T1000 (cell line): ENCODE measurements around the gene ZNF621.
"Not testable (repeated sequence)": the region's sequence is repeated elsewhere in the genome, so short reads cannot be mapped to it uniquely, and the experiment has no call there.

Experiments used
- DNase-seq: peaks from one replicate; lab custom pipeline; 2025; ENCODE audit warnings: mixed read lengths; lab: John Stamatoyannopoulos, UW

Gene ZNF621

DNA sequence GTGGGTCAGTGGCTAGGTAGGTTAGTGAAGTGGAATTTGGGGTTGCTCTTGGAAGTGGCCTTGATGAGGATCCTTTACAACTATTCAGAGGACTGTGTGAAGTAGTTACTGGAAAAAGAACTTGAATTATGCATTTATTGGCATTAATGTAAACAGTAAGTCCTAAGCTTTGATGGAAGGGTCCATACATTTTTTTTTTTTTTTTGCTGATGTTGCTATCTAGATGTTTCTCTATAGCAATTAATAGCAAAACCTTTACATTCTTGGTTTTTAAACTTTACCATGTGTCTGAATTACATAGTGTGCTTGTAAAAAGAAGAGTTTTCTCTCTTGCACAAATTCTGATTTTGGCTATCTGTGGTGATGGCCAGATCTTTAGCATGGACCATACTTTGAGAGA lies 9.5 kb downstream of the ZNF621 start:
- no peak for DNase-seq

DNA sequence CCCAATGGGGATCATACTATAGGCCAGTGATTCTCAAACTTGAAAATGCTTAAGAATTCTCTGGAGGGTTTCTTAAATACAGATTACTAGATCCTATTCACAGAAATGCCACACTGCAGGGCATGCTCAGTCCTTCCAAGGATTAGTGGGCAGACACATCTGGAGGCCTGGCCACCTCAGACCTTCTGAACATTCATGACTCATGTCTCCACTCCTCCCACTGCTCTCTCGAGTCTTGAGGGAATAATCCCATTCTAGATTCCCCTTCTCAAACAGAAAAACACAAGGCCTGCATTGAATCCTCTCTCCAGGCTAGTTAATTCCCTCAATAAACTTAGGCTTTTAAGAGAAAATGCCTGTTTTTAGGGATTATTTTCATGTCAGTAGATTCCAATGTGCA lies 22.1 kb downstream of the ZNF621 start:
- no peak for DNase-seq

DNA sequence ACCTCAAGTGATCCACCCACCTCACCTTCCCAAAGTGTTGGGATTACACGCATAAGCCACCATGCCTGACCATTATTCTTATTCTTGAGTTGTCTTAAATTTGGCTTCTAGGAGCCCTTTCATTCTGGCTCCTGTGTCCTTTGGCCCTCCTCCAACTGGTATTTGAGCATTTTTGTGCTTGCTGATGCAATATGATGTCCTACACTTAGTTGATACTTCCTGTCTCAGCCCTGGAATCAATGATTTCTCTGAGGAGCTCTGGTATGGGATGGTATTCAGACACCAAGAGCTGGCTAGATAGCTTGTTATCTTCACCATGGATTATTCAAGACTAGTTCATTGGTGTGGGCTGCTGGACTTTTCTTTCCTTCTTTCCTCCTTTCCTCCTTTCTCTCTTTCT lies 25.4 kb downstream of the ZNF621 start:
- DNase-seq = no peak

DNA sequence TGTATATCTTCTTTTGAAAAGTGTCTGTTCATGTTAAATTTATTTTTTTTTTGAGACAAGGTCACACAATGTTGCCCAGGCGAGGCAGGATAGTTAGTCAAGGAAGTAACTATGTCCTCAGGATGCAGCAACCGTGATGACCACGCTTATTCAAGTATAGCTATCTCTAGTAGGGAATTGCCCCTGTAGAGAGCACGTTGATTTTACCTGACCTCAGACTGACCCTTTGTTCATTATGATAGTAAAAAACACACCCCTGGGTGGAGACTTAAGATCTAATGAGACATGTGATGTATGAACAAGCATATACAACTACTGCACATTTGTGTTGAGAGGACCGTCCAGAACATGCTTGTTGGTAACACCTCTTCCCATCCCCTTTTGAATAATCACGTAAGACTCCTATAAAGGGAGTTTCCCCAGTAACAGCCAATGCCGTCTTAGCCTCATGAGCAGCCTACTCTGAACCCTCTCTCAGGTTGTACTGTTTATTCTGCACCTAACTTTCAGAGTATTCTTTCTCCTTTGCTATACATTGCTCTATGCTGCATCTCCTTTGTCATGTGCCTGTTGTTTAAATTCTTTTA lies 32.9 kb downstream of the ZNF621 start:
- no peak for DNase-seq

DNA sequence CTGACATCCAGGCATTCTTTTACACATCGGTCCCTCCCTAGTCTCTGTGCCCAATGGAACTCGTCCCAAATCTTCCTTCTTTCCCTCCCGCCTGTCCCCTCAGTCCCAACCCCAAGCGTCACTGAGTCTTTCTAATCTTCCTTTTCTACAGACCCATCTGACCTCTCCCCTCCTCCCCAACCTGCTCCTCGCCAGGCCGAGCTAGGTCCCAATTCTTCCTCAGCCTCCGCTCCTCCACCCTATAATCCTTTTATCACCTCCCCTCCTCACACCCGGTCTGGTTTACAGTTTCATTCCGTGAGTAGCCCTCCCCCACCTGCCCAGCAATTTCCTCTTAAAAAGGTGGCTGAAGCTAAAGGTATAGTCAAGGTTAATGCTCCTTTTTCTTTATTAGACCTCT lies 37.7 kb downstream of the ZNF621 start:
- not testable (repeated sequence) for DNase-seq

DNA sequence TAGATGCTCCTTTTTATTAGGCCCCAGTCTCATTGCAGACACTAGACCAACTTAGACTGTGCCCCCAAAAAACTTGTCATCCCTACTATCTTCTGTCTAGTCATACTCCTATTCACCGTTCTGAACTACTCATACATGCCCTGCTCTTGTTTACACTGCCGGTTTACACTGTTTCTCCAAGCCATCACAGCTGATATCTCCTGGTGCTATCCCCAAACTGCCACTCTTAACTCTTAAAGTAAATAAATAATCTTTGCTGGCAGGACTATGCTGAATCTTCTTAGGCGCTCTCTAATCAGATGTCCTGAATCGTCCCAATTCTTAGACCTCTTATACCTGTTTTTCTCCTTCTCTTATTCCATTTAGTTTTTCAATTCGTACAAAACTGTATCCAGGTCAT lies 40.9 kb downstream of the ZNF621 start:
- not testable (repeated sequence) for DNase-seq

DNA sequence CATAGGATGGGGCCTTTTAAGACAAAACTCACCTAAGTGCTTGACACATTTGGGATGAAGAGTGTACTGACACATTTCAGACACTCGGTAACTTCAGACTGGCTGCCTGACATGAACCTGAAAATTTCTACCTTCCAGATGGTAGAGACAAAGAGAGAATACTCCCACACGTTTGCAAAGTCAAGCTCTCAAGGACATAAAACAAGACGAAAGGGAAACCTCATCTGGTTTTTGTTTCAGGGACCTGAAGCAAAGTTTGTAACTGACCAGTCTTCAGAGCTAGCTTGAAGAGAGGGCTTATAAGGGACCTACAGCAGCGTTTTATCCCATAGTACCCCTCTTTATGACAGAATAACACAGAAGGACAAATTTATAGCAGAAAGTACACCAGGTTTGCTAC lies 41.9 kb downstream of the ZNF621 start:
- DNase-seq = no peak

DNA sequence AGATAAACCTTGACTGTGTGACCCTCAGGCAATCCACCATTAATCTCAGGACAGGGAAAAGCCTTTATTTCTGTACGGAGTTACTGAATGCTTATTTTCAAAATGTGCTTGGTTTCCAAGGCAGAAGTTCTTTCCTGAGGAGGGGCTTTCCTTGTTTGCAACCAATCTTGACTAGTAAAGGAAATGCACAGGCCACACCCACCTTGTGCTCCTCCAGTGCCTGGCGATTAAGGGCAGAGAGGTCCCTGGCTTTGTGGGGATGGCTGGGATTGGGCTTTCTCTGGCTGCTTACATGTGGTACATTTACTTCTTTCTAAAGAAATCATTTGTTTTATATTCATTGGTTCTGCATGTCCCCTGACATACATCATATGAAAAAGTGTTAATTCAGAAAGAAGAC lies 47.8 kb downstream of the ZNF621 start:
- no peak for DNase-seq

DNA sequence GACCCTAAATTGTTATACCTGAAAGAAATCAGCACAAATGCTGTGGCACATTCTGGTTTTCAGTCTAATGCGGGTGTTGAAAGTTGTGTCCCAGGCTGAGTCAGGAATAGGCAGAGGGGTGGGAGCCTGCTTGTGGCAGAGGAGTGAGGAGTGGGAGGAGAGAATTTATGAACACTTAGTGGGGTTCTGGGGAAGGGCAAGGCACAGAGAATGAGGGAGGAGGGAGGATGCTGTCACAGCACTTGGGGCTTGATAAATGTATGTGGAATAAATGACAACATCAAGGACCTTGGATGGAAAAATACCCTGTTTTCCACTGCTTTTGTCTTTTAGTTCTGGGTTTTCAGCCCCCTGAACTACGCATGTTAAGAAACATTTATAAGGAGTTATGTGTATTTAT lies 49.3 kb downstream of the ZNF621 start:
- no peak for DNase-seq

DNA sequence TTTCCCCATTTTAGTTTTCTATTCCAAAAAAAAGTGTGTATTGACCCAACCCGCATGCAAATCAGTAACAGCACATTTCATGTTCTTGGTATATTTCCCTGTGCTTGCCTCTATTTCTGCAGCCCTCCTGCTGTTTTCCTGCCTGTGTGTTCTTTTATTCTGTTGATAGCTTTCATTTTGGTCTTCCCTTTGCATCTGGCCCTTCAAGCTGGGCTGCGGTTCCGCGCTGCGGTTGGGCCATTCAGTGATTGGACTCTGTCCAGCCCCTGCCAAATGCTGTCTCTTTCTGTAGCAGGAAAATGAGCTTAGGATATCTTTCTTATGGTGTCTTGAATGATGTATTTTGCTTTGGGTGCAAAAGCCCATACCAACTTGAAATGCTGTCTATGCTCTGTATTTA lies 49.9 kb downstream of the ZNF621 start:
- DNase-seq = no peak

DNA sequence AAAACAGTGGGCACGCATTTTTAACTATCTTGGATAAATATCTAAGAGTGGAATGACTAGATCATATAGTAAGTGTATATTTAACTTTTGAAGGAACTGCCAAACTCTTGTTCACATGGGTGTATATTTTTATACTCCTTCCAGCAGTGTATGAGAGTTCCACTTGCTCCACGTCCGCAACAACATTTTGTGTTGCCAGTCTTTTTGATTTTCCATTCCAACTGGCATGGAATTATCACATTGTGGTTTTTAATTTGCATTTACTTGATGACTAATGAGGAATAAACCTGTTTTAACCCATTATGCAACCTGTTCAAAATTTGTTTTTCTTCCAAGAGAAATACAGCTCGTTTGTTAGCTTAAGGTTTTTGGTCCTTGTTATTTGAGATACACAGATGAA lies 51.6 kb downstream of the ZNF621 start:
- DNase-seq = no peak

DNA sequence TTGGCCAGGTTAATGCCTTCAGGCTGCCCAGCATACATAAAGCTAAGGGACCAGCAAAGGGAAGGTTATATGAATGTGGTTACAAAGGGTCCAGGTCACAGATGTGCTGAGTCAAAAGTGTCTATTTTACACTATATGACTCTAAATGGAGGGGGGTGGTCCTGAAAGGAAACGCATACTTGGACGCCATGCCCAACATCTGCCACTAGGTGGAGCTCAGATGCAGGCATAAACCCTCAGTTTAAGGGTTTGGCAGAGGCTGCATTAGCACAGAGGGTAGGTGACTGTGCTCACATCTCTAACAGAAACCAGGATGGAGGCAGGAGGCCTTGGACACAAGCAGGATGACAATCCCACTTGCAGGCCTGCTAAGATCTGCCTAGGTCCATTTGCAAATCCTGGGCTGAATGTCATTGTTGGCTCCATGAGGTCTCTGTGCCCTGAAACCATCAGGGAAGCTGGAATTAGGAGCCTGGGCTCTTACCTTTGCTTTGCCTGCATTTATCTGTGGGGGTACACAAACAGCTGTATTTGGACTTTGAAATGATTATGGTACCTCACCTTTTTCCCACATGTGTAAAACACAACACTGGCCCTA lies 55.8 kb downstream of the ZNF621 start:
- peak; percentile 44 for DNase-seq

DNA sequence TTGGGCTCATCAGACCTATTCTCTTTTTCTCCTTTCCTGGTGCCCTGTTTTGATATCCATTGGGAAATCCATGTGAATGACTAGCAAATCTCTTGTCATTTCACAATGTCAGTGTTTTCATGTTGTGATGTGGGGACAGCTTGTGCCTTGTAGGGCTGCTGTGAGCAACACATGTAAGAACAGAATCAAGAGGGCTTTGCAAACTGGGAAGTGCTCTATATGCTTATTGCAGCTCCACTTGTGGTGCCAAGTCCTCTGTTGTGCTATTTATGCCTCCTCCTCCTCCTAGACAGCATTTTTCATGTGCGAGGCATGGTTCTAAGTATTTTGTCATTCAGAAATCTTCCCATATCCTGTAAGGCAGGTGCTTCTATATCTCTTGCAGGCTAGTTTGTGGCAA lies 56.4 kb downstream of the ZNF621 start:
- no peak for DNase-seq

DNA sequence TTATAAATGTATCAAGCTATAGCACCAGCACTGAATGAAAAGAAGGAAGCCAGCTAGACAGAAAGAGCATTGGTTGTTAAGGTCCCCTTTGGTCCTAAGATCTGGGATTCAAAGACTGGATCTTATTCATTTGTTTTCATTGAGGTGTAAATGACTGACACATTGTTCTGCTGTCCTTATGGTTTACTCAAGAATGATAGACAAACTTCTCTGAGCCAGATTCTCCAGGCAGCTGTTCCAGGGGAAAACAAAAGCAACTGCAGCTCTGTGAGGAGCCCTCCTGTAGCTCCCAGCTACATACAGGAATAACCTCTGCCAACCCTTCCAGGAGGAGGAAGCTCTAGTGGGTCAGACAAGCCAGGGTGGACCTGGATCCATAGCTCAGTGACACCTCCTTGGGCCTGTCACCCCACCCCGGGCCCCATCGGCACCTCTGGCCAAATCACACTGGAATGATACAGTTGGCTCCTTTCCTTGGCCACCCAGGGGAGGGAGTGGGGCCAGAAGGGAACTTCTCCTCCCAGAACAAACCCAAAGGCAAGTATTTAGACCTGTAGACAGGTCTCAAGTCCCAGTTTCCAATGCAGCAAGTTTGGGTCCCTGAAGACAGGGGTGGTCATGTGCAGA lies 57.8 kb downstream of the ZNF621 start:
- no peak for DNase-seq

DNA sequence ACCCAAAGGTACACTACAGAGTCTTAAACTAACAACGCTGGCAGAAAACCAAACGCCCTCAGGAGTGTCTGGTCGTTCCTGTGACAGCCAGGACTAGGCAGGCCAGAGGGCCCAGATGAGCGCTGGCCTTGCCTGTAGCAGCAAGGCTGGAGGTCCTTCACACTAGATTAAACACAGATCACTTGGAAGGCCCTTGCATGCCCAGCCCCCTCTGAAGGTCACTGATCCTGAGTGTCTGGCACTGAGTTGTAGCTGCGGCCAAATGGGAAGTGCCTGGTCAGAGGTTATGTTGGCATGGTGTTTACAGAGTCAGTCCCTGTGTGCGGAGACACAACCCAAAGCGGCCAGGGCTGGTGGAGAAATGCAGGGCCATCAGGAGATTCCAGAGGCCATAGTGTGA lies 58.9 kb downstream of the ZNF621 start:
- no peak for DNase-seq

DNA sequence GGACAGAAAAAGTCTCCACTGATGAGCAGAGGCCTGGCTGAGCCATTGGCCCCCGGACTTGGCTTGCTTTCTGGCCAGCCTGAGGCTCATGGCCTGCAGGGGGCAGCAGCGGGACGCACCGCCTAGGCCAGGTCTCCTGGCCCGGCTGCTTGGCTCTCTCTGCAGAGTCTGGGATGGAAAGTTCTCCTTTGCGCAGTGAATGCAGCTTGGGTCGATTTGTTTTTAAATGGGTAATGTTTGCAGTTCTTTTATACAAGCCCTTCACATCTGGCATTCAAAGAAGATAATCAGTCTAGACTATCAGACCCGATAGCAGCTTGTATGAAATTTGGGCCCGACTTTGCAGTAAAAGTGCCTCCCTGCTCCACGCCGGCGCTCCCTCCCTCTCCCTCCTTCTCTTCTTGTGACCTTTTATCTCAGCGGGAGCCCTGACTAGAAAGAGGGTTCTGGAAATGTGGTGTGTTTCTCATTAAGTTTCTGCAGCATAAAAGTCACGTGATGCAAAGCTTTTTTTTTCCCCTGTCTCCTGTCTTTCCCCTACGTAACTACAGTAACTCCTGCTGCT lies 59.9 kb downstream of the ZNF621 start:
- DNase-seq = peak; percentile 62

DNA sequence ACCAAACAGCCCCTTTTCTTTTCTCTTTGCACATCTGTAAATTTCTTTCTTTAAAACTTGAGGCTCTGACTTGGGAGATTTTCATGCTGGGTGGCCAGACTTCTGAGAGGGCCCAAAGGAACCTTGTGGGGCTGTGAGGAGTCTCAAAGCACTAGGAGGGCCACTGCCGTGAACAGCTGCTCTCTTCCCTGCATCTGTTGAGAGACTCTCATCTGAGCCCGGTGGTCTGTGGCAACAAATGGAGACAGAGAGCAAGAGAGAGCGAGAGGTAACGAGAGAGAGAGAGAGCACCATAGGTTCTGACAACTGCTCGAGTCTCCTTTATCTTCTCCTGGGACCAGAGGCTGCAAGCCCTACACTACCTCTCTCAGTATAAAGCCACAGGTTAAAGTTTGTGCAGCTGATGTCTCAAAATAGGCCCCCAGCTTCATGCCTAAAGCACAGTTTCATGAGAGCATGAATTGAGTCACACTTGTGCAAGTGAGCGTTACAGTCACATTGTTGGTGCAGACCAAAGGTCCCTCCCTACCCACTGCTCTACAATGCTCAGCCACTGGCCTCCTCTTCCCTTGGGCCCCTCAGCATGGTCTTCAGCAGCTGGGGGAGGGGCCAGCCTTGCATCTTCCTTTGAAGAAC lies 60.7 kb downstream of the ZNF621 start:
- no peak for DNase-seq

DNA sequence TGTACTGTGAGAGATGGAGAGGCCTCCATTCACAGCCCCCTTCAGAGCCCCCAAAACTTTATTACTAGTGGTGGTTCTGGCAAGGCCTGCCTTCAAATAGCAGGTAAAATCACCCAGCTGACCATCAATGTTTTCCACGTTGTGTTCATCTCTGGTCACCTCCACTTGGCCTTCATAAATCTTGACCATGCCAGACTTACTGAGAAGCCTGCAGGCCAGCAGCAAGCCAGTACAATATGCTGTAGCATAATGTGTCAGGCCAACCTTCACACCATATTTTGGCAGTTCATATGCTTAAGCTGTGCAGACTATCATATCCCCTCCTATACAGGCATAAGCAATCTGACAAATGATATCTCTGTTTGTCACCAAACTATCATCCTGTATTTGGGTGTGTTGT lies 62.1 kb downstream of the ZNF621 start:
- no peak for DNase-seq

DNA sequence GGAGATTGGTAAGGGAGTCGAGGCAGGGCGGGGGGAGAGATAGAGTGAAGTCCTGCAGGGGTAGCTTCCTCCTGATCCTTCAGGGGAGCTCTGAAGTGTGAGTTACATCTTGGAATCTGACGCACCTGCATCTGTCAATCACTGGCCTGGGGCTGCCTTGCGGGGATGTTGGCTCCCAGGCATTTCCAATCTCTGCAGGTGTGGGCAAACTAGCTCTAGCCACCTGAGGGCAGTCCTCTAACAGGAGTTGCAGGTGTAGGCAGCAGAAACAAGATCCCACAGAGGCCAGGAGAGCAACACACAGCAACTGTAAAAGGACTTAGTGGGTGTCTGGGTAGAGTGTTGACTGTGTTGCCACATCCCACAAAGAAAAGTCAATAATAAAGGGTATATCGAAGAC lies 63.6 kb downstream of the ZNF621 start:
- no peak for DNase-seq
